H1 (cell line): ENCODE data around the gene ZMYND10. TPM values are rescaled to one million over a fixed set of nuclear protein-coding genes. Genes with fewer than 3 reads are reported as not detected.

Experiments
- CTCF ChIA-PET: fragments of 300-600 bp; sonication (Branson Sonifier 250); formaldehyde crosslinking; loops from one replicate; lab custom pipeline; 2021; ENCODE audit not compliant: partially characterized antibody; lab: Charles Lee
- POLR2A ChIA-PET: fragments of 300-600 bp; sonication (Branson Sonifier 250); formaldehyde crosslinking; loops from one replicate; lab custom pipeline; 2021; ENCODE audit warnings: inconsistent platforms; ENCODE audit not compliant: partially characterized antibody; lab: Charles Lee
- DNase-seq, 2 experiments: peaks; one replicate each; pipeline versions ENCODE4 v3.0.0 to v3.0.0-alpha.2; 2010 to 2022; ENCODE audit warnings: low spot score in 2 of 2, low read depth in 1 of 2, mixed read lengths in 1 of 2
- FAIRE-seq: peaks from 2 replicates; lab custom pipeline; 2011; peaks lifted over from hg19 to GRCh38; lab: Jason Lieb, UNC
- H2AFZ ChIP-seq: 2 replicates; pipeline ENCODE4 v1.8.1; 2012; ENCODE audit warnings: low read length, inconsistent platforms
- H2AK5ac ChIP-seq: 2 replicates; pipeline ENCODE4 v1.6.1; 2013; ENCODE audit warnings: low read depth, low read length
- H2BK120ac ChIP-seq: replicated peaks from 2 replicates; pipeline ENCODE3; 2013; ENCODE audit warnings: low read depth, low read length, inconsistent platforms
- H2BK12ac ChIP-seq: 2 replicates; pipeline ENCODE4 v1.6.1; 2013; ENCODE audit warnings: low read depth, low read length
- H2BK15ac ChIP-seq: 2 replicates; pipeline ENCODE4 v1.6.1; 2013; ENCODE audit warnings: low read length
- H2BK20ac ChIP-seq: 2 replicates; pipeline ENCODE4 v1.6.1; 2013; ENCODE audit warnings: low read length
- H2BK5ac ChIP-seq: 2 replicates; pipeline ENCODE4 v1.6.1; 2013; ENCODE audit warnings: low read depth, low read length
- H3K14ac ChIP-seq: 2 replicates; pipeline ENCODE4 v1.6.1; 2013; ENCODE audit warnings: inconsistent platforms; ENCODE audit not compliant: insufficient read length
- H3K18ac ChIP-seq: 2 replicates; pipeline ENCODE4 v1.6.1; 2013; ENCODE audit warnings: low read length; ENCODE audit errors: extremely low read depth
- H3K23ac ChIP-seq: 2 replicates; pipeline ENCODE4 v1.6.1; 2013; ENCODE audit warnings: inconsistent platforms; ENCODE audit not compliant: insufficient read length
- H3K23me2 ChIP-seq: 2 replicates; pipeline ENCODE4 v1.6.1; 2013; ENCODE audit warnings: low read depth, low read length
- H3K27ac ChIP-seq: 2 replicates; pipeline ENCODE4 v1.6.1; 2011; ENCODE audit warnings: low read depth, low read length, inconsistent platforms
- H3K27me3 ChIP-seq, 4 experiments: replicated peaks in 1 of 4; 1 replicate in 1 of 4; 2 replicates in 3 of 4; pipeline versions ENCODE4 v1.6.1 to v1.8.1; 2011 to 2013; ENCODE audit warnings: low read length in 3 of 4, mild to moderate bottlenecking in 3 of 4, inconsistent platforms in 2 of 4, mixed read lengths in 2 of 4, moderate library complexity in 1 of 4; ENCODE audit not compliant: control insufficient read depth in 3 of 4, insufficient read depth in 3 of 4; ENCODE audit errors: extremely low read depth in 1 of 4
- H3K36me3 ChIP-seq, 4 experiments: 2 replicates each; pipeline versions ENCODE4 v1.6.1 to v1.8.1; 2011 to 2013; ENCODE audit warnings: mild to moderate bottlenecking in 4 of 4, low read length in 3 of 4, moderate library complexity in 2 of 4, control low read depth in 1 of 4, inconsistent platforms in 1 of 4; ENCODE audit not compliant: insufficient read depth in 4 of 4, control insufficient read depth in 2 of 4
- H3K4ac ChIP-seq: replicated peaks from 2 replicates; pipeline ENCODE3; 2013; ENCODE audit warnings: low read length, low read depth, mixed read lengths, inconsistent platforms; ENCODE audit not compliant: insufficient read length
- H3K4me1 ChIP-seq, 4 experiments: replicated peaks in 1 of 4; 1 replicate in 1 of 4; 2 replicates in 3 of 4; pipeline versions ENCODE4 v1.6.1 to v1.8.1; 2011 to 2013; ENCODE audit warnings: low read length in 3 of 4, inconsistent platforms in 2 of 4, mixed read lengths in 1 of 4; ENCODE audit not compliant: insufficient read depth in 4 of 4, control insufficient read depth in 3 of 4
- H3K4me2 ChIP-seq, 2 experiments: 2 replicates each; pipeline versions ENCODE4 v1.6.1 to v1.8.1; 2011 to 2013; ENCODE audit warnings: low read depth in 2 of 2, low read length in 2 of 2, control low read depth in 1 of 2, inconsistent platforms in 1 of 2, mild to moderate bottlenecking in 1 of 2; ENCODE audit not compliant: insufficient read depth in 1 of 2
- H3K4me3 ChIP-seq, 4 experiments: fragments of 200-600, 300-600 bp in 1 of 4; sonication (generic), shearing (Covaris generic), sonication (Bioruptor Twin) in 1 of 4; 2 replicates each; pipeline versions ENCODE4 v1.5.1 to v1.8.1; 2011 to 2016; ENCODE audit warnings: low read length in 4 of 4, low read depth in 3 of 4, control low read depth in 2 of 4, inconsistent platforms in 2 of 4, mild to moderate bottlenecking in 2 of 4, mixed read lengths in 1 of 4, moderate library complexity in 1 of 4; ENCODE audit not compliant: insufficient read depth in 2 of 4; ENCODE audit errors: extremely low read depth in 1 of 4
- H3K56ac ChIP-seq: replicated peaks from 2 replicates; pipeline ENCODE3; 2013; ENCODE audit warnings: low read depth, mild to moderate bottlenecking, mixed read lengths, low read length, inconsistent platforms; ENCODE audit not compliant: insufficient read length
- H3K79me1 ChIP-seq: 2 replicates; pipeline ENCODE4 v1.6.1; 2013; ENCODE audit warnings: low read depth, low read length, control low read depth
- H3K79me2 ChIP-seq, 2 experiments: 2 replicates each; pipeline versions ENCODE4 v1.6.1 to v1.8.1; 2012 to 2013; ENCODE audit warnings: low read length in 2 of 2, mild to moderate bottlenecking in 2 of 2, inconsistent platforms in 1 of 2; ENCODE audit not compliant: insufficient read depth in 2 of 2, control insufficient read depth in 1 of 2
- H3K9ac ChIP-seq, 4 experiments: replicated peaks in 1 of 4; 1 replicate in 1 of 4; 2 replicates in 3 of 4; pipeline versions ENCODE4 v1.6.1 to v1.8.1; 2011 to 2013; ENCODE audit warnings: low read depth in 3 of 4, low read length in 3 of 4, control low read depth in 2 of 4, mild to moderate bottlenecking in 2 of 4, moderate library complexity in 2 of 4, inconsistent platforms in 1 of 4; ENCODE audit errors: extremely low read depth in 1 of 4
- H3K9me3 ChIP-seq, 2 experiments: 2 replicates each; pipeline versions ENCODE4 v1.6.1 to v1.8.1; 2012 to 2013; ENCODE audit warnings: mild to moderate bottlenecking in 2 of 2, moderate library complexity in 2 of 2, control low read depth in 1 of 2, inconsistent platforms in 1 of 2, low read depth in 1 of 2, low read length in 1 of 2, mixed read lengths in 1 of 2; ENCODE audit not compliant: insufficient read depth in 2 of 2
- H4K20me1 ChIP-seq, 2 experiments: replicated peaks in 1 of 2; 2 replicates each; pipeline versions ENCODE3 to v1.8.1; 2011 to 2013; ENCODE audit warnings: inconsistent platforms in 2 of 2, low read length in 2 of 2, mild to moderate bottlenecking in 1 of 2; ENCODE audit not compliant: insufficient read depth in 2 of 2, control insufficient read depth in 1 of 2
- H4K5ac ChIP-seq: 2 replicates; pipeline ENCODE4 v1.6.1; 2013; ENCODE audit warnings: low read length, low read depth, mixed read lengths, inconsistent platforms; ENCODE audit not compliant: insufficient read length
- H4K8ac ChIP-seq: 2 replicates; pipeline ENCODE4 v1.8.0; 2013; ENCODE audit warnings: mild to moderate bottlenecking, moderate library complexity, low read length, inconsistent platforms; ENCODE audit not compliant: insufficient read depth; ENCODE audit errors: extremely low read depth
- H4K91ac ChIP-seq: replicated peaks from 2 replicates; pipeline ENCODE3; 2013; ENCODE audit warnings: low read length, mixed read lengths, inconsistent platforms; ENCODE audit not compliant: insufficient read length
- WGBS, 2 experiments: shearing (Covaris generic) in 1 of 2; methylation state at CpG; one replicate each; pipeline versions ENCODE4 v1.1.6 to v1.1.7; 2013 to 2015; ENCODE audit warnings: low lambda C conversion rate in 2 of 2, mixed read lengths in 2 of 2, inconsistent platforms in 1 of 2, low coverage in 1 of 2, missing lambda C conversion rate in 1 of 2; ENCODE audit not compliant: insufficient replicate concordance in 2 of 2, insufficient coverage in 1 of 2, insufficient read length in 1 of 2; ENCODE audit errors: extremely low coverage in 1 of 2, missing lambda C conversion rate in 1 of 2; 5-methylcytosine and 5-hydroxymethylcytosine counted together
- polyA plus RNA-seq, 7 experiments: library from polyadenylated mRNA; depleted of rRNA in 3 of 7; stranded (reverse) in 5 of 7; unstranded in 2 of 7; fragments of >200 nt in 5 of 7; fragments of 200-250 nt in 2 of 7; gene quantifications; 1 replicate in 5 of 7; 2 replicates in 1 of 7; 4 replicates in 1 of 7; pipeline versions ENCODE4 v1.2.1 to v1.2.3, GENCODE V29; 2011 to 2013; ENCODE audit warnings: missing spikeins in 2 of 7, mixed read lengths in 2 of 7
- total RNA-seq: library from RNA; stranded (reverse); fragmentation: NEBNext Ultra II Directional; extraction: Animal tissue kit (Norgen Biotek cat#: 25700); gene quantifications from 2 replicates; pipeline ENCODE4 v1.2.1, GENCODE V29; 2021

The ZMYND10 gene
- total and polyA plus RNA-seq, 2 of the 8 experiments (the other 6 are each of a cell fraction or from before 2014, with no cell fraction given) = 0.56 to 0.79 TPM

- H3K36me3 ChIP-seq = no peaks in the 10 kb centered on the region
- no peak overlapping the region for H2BK12ac ChIP-seq
- H3K4me3 ChIP-seq = peak overlapping the region; percentile 48 to 68 (median 59)
- no peaks in the 10 kb centered on the region for H3K79me2 ChIP-seq
- H3K79me1 ChIP-seq = 0 out of 2 replicates have a peak, but pooled peaks cover 2% of the 10 kb centered on the region
- no peak overlapping the region for H2BK15ac ChIP-seq
- H3K56ac ChIP-seq = no peak overlapping the region
- no peak overlapping the region for H3K27ac ChIP-seq
- peak overlapping the region in 3 of 4 experiments; percentile 3 to 58 (median 49); a peak in 4 of 7 replicates for H3K9ac ChIP-seq
- H4K8ac ChIP-seq = no peak overlapping the region
- H3K27me3 ChIP-seq = peaks cover 0 to 5% (median 2%) of the 10 kb centered on the region in 4 experiments; a peak in 3 of 7 replicates
- H4K20me1 ChIP-seq = peaks cover 0 to 2% of the 10 kb centered on the region in 2 experiments
- H2AFZ ChIP-seq = no peak overlapping the region
- ChIA-PET POLR2A (interaction anchor here (0.8 to 2.5 kb wide), 5 partner anchors 10 to 137 kb away, joined by 3 to 22 read pairs (median 4); partner anchors contain the start of genes CYB561D2 and NPRL2), CTCF (interaction anchor here (0.8 to 2.7 kb wide), 8 partner anchors 9 to 251 kb away, joined by 3 to 9 read pairs (median 4); partner anchors contain the start of gene MAPKAPK3)
- H4K5ac ChIP-seq = no peak overlapping the region
- H2BK120ac ChIP-seq = no peak overlapping the region
- no peak for FAIRE-seq
- H4K91ac ChIP-seq = no peak overlapping the region
- H3K4ac ChIP-seq = no peak overlapping the region
- peaks cover 12% of the 10 kb centered on the region; the same call in 1 of the 2 replicates for H3K23me2 ChIP-seq
- H3K14ac ChIP-seq = no peak overlapping the region
- no peak overlapping the region for H2BK20ac ChIP-seq
- H2AK5ac ChIP-seq = no peak overlapping the region
- no peak overlapping the region for H3K23ac ChIP-seq
- peaks cover 0 to 15% (median 10%) of the 10 kb centered on the region in 4 experiments; a peak in 6 of 7 replicates for H3K4me1 ChIP-seq
- peak overlapping the region; percentile 76 to 91 for H3K4me2 ChIP-seq
- H2BK5ac ChIP-seq = no peak overlapping the region
- DNase-seq = no peak
- H3K18ac ChIP-seq = no peak overlapping the region
- 85% methylated on average over 5 of the region's 5 CpGs; no CpG with 5 or more reads in 1 of the 2 experiments for WGBS, 2 experiments
- H3K9me3 ChIP-seq = no peaks in the 10 kb centered on the region
Measured at GRCh38 chr3:50365842-50366220, 20.3 kb upstream of the ZMYND10 start.
